Endodermal cell (in vitro differentiated cells): ENCODE measurements around the gene UROC1. TPM values are rescaled to one million over a fixed set of nuclear protein-coding genes. Genes with fewer than 3 reads are reported as not detected.

Experiments used
- DNase-seq: peaks from one replicate; pipeline ENCODE4 v3.0.0-alpha.2; 2017
- H3K27ac ChIP-seq: 2 replicates; pipeline ENCODE4 v1.5.1; 2013; ENCODE audit warnings: mild to moderate bottlenecking, low read depth, low read length, moderate library complexity
- H3K27me3 ChIP-seq: 2 replicates; pipeline ENCODE4 v1.6.1; 2013; ENCODE audit warnings: mild to moderate bottlenecking, low read length, moderate library complexity; ENCODE audit not compliant: insufficient read depth, control insufficient read depth, poor library complexity, severe bottlenecking
- H3K36me3 ChIP-seq: 2 replicates; pipeline ENCODE4 v1.7.0; 2013; ENCODE audit warnings: mild to moderate bottlenecking, low read length, moderate library complexity; ENCODE audit not compliant: control insufficient read depth, insufficient read depth
- H3K4me1 ChIP-seq: one replicate; pipeline ENCODE4 v1.7.0; 2013; ENCODE audit warnings: low read length; ENCODE audit not compliant: control insufficient read depth, insufficient read depth
- H3K4me3 ChIP-seq: 2 replicates; pipeline ENCODE4 v1.5.1; 2013; ENCODE audit warnings: mild to moderate bottlenecking, low read length, moderate library complexity
- H3K9ac ChIP-seq: 2 replicates; pipeline ENCODE4 v1.6.1; 2013; ENCODE audit warnings: mild to moderate bottlenecking, low read length, moderate library complexity; ENCODE audit not compliant: poor library complexity, severe bottlenecking; ENCODE audit errors: extremely low read depth
- H3K9me3 ChIP-seq: 2 replicates; pipeline ENCODE4 v1.6.1; 2013; ENCODE audit warnings: mild to moderate bottlenecking, low read length, moderate library complexity; ENCODE audit not compliant: control insufficient read depth
- H3K27ac Mint-ChIP-seq: 2 replicates; pipeline ENCODE4 v1.8.0; 2020; ENCODE audit warnings: mixed read lengths
- H3K27me3 Mint-ChIP-seq: 2 replicates; pipeline ENCODE4 v1.8.0; 2021; ENCODE audit warnings: mild to moderate bottlenecking, mixed read lengths; ENCODE audit not compliant: insufficient read depth
- H3K36me3 Mint-ChIP-seq: 2 replicates; pipeline ENCODE4 v1.8.0; 2020; ENCODE audit warnings: low read depth, mixed read lengths
- H3K4me1 Mint-ChIP-seq: 2 replicates; pipeline ENCODE4 v1.8.0; 2020; ENCODE audit warnings: mixed read lengths
- H3K4me3 Mint-ChIP-seq: 2 replicates; pipeline ENCODE4 v1.8.0; 2020; ENCODE audit warnings: mild to moderate bottlenecking, moderate library complexity, mixed read lengths
- H3K9me3 Mint-ChIP-seq: 2 replicates; pipeline ENCODE4 v1.8.0; 2020; ENCODE audit warnings: mild to moderate bottlenecking, mixed read lengths
- WGBS, 2 experiments: methylation state at CpG; one replicate each; pipeline versions ENCODE4 v1.1.5 to v1.1.7; 2013; ENCODE audit warnings: missing lambda C conversion rate in 2 of 2, mixed read lengths in 1 of 2; ENCODE audit not compliant: insufficient coverage in 1 of 2, insufficient read length in 1 of 2; 5-methylcytosine and 5-hydroxymethylcytosine counted together
- total RNA-seq, 2 donors: library from RNA; stranded (reverse); fragmentation: NEBNext Ultra II Directional in 1 of 2; extraction: Animal tissue kit (Norgen Biotek cat#: 25700) in 1 of 2; gene quantifications; 2 replicates in 1 of 2; 3 replicates in 1 of 2; pipeline ENCODE4 v1.2.1, GENCODE V29; 2021
- TF ChIP-seq, protein P1 (sequence below): fragments of 200-600 bp; sonication (generic); conservative IDR thresholded peaks from 2 replicates; pipeline ENCODE4 v1.5.0; 2021; ENCODE audit warnings: antibody characterized with exemption, mild to moderate bottlenecking

The UROC1 gene
- total RNA-seq, 2 donors from 2014 or later: not detected

DNA sequence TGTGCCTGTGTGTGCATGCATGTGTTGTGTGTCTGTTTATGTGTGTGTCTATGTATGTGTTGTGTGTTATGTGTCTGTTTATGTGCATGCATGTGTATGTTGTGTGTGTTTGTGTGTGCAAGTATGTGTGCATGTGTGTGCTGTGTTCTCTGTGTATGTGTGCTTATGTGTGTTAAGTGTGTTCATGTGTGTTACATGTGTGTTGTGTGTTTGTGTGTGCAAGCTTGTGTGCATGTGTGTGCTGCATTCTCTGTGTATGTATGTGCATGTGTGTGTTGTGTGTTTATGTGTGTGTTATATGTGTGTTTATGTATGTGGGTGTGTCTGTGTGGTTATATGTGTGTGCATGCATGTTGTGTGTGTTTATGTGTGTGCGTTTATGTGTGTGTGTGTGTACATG is 14.9 kb downstream of the UROC1 start:
- Histone ChIP-seq H3K9ac (no peak overlapping the region), H3K9me3 (no peaks in the 10 kb centered on the region), H3K27ac (no peak overlapping the region), H3K27me3 (no peaks in the 10 kb centered on the region), H3K4me3 (no peak overlapping the region), H3K36me3 (no peaks in the 10 kb centered on the region), H3K4me1 (peaks cover 6% of the 10 kb centered on the region)
- Mint-ChIP-seq H3K4me3 (no peak overlapping the region), H3K36me3 (no peaks in the 10 kb centered on the region), H3K4me1 (peaks cover 8% of the 10 kb centered on the region), H3K9me3 (no peaks in the 10 kb centered on the region), H3K27ac (no peak overlapping the region), H3K27me3 (no peaks in the 10 kb centered on the region)
- 88% methylated on average over 1 of the region's 1 CpG; no CpG with 5 or more reads in 1 of the 2 experiments for WGBS, 2 experiments
- TF ChIP-seq, protein P1, sequence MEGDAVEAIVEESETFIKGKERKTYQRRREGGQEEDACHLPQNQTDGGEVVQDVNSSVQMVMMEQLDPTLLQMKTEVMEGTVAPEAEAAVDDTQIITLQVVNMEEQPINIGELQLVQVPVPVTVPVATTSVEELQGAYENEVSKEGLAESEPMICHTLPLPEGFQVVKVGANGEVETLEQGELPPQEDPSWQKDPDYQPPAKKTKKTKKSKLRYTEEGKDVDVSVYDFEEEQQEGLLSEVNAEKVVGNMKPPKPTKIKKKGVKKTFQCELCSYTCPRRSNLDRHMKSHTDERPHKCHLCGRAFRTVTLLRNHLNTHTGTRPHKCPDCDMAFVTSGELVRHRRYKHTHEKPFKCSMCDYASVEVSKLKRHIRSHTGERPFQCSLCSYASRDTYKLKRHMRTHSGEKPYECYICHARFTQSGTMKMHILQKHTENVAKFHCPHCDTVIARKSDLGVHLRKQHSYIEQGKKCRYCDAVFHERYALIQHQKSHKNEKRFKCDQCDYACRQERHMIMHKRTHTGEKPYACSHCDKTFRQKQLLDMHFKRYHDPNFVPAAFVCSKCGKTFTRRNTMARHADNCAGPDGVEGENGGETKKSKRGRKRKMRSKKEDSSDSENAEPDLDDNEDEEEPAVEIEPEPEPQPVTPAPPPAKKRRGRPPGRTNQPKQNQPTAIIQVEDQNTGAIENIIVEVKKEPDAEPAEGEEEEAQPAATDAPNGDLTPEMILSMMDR: no peak
- no peak for DNase-seq

DNA sequence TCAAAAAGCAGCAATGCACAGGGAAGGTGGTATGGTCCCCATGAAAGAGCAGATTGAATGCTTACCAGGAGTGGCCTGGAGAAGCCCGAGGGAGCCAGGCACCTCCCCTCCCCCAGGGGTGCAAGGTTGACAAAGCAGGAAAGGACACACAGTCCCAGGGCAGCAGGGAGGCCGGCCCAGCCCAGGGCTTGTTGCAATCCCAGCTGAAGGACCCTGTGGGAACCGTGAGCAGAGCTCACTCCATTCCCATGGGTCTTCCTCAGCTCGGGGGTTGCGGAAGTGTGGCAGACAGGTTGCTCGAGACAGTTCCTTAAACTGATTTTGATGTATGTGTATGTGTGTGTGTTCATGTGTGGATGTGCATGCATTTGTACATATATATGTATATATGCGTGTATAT is 15.8 kb downstream of the UROC1 start:
- no peaks in the 10 kb centered on the region for H3K27me3 ChIP-seq
- H3K9me3 ChIP-seq: no peaks in the 10 kb centered on the region
- peaks cover 8% of the 10 kb centered on the region for H3K4me1 Mint-ChIP-seq
- no peak overlapping the region for H3K27ac ChIP-seq
- H3K36me3 Mint-ChIP-seq: no peaks in the 10 kb centered on the region
- peaks cover 6% of the 10 kb centered on the region for H3K4me1 ChIP-seq
- DNase-seq: peak; percentile 67
- H3K27ac Mint-ChIP-seq: no peak overlapping the region
- no peak overlapping the region for H3K9ac ChIP-seq
- H3K27me3 Mint-ChIP-seq: no peaks in the 10 kb centered on the region
- H3K9me3 Mint-ChIP-seq: no peaks in the 10 kb centered on the region
- WGBS, 2 experiments: 78 to 93% methylated on average over 3 to 7 of the region's 7 CpGs
- no peak overlapping the region for H3K4me3 ChIP-seq
- no peak overlapping the region for H3K4me3 Mint-ChIP-seq
- TF ChIP-seq, protein P1: no peak
- no peaks in the 10 kb centered on the region for H3K36me3 ChIP-seq

DNA sequence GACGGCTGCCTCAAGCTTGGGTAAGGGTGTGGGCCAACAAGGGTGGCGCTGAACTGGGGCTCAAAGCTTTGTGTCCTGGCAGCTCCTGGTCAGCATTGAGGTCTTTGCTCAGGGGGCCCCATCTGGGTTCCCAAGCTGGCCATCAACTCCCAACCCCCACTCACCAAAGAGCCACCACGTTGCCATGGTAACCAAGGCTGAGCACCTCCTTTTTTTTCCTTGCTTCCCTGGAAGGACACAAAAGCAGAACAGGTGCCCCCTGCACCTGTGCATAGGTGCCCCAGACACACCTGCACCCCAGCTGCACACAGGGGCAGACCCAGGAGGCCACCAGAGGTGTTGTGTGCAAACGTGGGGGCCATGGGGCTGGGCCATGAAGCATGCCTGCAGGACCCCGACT is 16.5 kb downstream of the UROC1 start:
- no peak overlapping the region for H3K9ac ChIP-seq
- WGBS, 2 experiments: 67 to 91% methylated on average over 1 to 5 of the region's 5 CpGs
- no peaks in the 10 kb centered on the region for H3K36me3 ChIP-seq
- Mint-ChIP-seq H3K27ac (no peak overlapping the region), H3K9me3 (no peaks in the 10 kb centered on the region), H3K36me3 (no peaks in the 10 kb centered on the region), H3K4me1 (peaks cover 8% of the 10 kb centered on the region), H3K4me3 (no peak overlapping the region), H3K27me3 (no peaks in the 10 kb centered on the region)
- no peaks in the 10 kb centered on the region for H3K27me3 ChIP-seq
- H3K4me1 ChIP-seq: peaks cover 6% of the 10 kb centered on the region
- H3K27ac ChIP-seq: no peak overlapping the region
- no peak for DNase-seq
- TF ChIP-seq, protein P1: no peak
- no peak overlapping the region for H3K4me3 ChIP-seq
- no peaks in the 10 kb centered on the region for H3K9me3 ChIP-seq
